Duodenal mucosa (tissue), 2 donors: ENCODE data around the gene SEC24D.

Experiments used
- H3K27ac ChIP-seq: one replicate; pipeline ENCODE4 v1.7.0; 2013; ENCODE audit warnings: low read depth, low read length
- H3K27me3 ChIP-seq, 2 donors: one replicate each; pipeline ENCODE4 v1.7.0; 2013; ENCODE audit warnings: low read length in 2 of 2, control low read depth in 1 of 2; ENCODE audit not compliant: insufficient read depth in 2 of 2, control insufficient read depth in 1 of 2
- H3K36me3 ChIP-seq, 2 donors: one replicate each; pipeline ENCODE4 v1.7.0; 2013; ENCODE audit warnings: low read length in 2 of 2, control low read depth in 1 of 2; ENCODE audit not compliant: insufficient read depth in 2 of 2, control insufficient read depth in 1 of 2
- H3K4me1 ChIP-seq, 2 donors: one replicate each; pipeline ENCODE4 v1.7.0; 2013; ENCODE audit warnings: low read length in 2 of 2, control low read depth in 1 of 2; ENCODE audit not compliant: insufficient read depth in 2 of 2, control insufficient read depth in 1 of 2
- H3K4me3 ChIP-seq, 2 donors: one replicate each; pipeline ENCODE4 v1.7.0; 2013; ENCODE audit warnings: low read length in 2 of 2, low read depth in 1 of 2
- H3K9ac ChIP-seq, 2 donors: one replicate each; pipeline ENCODE4 v1.7.0; 2013; ENCODE audit warnings: low read length in 2 of 2, low read depth in 1 of 2
- H3K9me3 ChIP-seq, 2 donors: one replicate each; pipeline ENCODE4 v1.7.0; 2013; ENCODE audit warnings: low read length in 2 of 2, control low read depth in 1 of 2; ENCODE audit not compliant: control insufficient read depth in 1 of 2

Gene SEC24D

DNA sequence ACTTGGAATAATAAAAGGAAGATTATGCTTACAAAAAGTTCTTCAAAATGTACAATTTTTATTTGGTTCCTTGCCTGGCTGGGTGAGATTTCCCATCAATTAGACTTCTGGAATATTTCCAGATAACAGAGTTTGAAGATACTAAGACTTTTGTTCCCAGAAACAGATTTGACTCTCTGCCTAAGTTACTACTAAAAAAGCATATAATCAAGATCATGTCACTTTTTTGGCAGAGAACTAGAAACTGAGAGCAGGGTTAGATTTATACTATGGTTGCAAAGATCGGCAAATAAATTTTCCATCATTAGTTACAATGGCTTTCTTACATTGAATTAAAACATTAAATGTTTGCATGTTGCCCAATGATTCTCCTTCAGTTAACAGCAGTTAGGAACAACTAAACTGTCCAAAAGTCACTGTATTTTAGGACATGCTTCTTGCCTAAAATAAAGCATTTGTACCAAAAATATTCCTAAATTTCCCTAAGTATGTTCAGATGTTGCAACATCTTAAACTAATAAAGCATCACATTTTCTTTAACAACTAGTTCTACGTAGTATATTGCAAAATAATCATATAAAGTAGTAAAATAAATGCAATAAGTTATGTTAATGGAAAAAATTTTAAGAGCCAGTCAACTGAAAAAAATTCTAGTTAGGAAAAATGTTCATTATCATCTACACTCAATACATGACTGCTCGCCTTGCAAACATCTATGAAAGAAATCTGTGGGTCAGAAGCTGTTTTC lies 73.0 kb downstream of the SEC24D start:
- Histone ChIP-seq H3K4me1 (peaks cover 10 to 16% of the 10 kb centered on the region in 2 donors), H3K4me3 (no peak overlapping the region), H3K9me3 (no peaks in the 10 kb centered on the region), H3K27me3 (no peaks in the 10 kb centered on the region), H3K36me3 (peaks cover 28 to 57% of the 10 kb centered on the region in 2 donors), H3K27ac (no peak overlapping the region), H3K9ac (no peak overlapping the region)

DNA sequence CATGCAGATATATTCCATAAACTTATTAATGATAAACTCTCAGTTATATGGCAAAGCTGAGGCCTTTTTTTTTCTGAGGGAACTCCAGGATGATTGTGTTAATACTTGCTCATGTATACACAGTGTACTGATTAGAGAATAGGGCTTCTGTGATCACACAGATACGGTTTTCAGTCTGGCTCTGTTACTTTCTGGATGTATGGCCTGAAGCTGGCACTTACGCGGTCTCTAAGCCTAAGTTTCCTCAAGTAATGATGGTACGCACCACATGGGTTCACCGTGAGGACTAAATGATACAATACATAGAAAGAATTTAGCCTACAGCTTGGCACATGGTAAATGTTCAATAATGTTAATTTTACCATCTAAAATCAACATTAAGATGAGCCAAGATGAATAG lies 73.8 kb downstream of the SEC24D start:
- Histone ChIP-seq H3K9me3 (no peaks in the 10 kb centered on the region), H3K27me3 (no peaks in the 10 kb centered on the region), H3K36me3 (peaks cover 26 to 56% of the 10 kb centered on the region in 2 donors), H3K4me1 (peaks cover 10 to 16% of the 10 kb centered on the region in 2 donors), H3K9ac (no peak overlapping the region), H3K27ac (no peak overlapping the region), H3K4me3 (no peak overlapping the region)

DNA sequence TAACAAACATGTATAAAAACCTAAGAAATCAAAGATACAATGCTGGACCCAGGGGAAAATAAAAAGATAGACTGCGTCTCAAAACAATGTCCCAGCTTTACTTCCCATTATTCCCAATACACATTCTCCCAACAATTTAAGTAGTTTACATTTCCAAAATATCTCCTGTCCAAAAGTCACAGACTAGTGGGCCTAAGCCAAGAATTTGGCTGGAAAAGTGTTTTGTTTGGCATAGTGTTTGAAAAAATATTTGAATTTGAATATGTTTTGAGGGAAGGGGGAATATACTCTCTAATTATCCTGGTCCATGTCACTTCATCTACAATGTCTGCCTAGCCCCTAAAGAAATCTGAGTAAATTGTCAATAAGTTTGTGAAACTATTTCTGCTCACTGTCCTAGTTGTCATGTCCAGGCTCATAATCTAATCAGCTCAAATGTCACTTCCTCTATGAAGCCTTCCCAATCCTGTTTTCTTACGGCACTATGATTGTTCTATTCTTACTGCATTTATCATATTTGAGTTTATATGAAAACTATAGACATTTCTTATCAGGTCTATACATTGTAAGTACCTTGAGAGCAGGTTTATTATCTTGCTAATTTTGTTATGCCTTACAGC lies 74.4 kb downstream of the SEC24D start:
- no peak overlapping the region for H3K27ac ChIP-seq
- H3K27me3 ChIP-seq: no peaks in the 10 kb centered on the region
- H3K36me3 ChIP-seq: peaks cover 20 to 52% of the 10 kb centered on the region in 2 donors
- no peak overlapping the region for H3K9ac ChIP-seq
- no peaks in the 10 kb centered on the region for H3K9me3 ChIP-seq
- no peak overlapping the region for H3K4me3 ChIP-seq
- peaks cover 10 to 17% of the 10 kb centered on the region in 2 donors for H3K4me1 ChIP-seq

DNA sequence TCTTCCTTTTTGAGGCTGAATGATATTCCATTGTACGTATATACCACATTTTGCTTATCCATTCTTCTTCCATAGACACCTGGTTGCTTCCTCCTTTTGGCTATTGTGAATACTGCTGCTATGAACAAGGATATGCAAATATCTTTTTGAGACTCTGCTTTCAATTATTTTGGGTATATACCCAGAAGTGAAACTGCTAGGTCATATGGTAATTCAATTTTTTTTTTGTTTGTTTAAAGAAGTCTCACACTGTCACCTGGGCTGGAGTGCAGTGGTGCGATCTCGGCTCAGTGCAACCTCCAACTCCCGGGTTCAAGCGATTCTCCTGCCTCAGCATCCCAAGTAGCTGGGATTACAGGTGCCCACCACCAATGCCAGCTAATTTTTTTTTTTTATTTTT lies 75.4 kb downstream of the SEC24D start:
- no peak overlapping the region for H3K4me3 ChIP-seq
- no peak overlapping the region for H3K9ac ChIP-seq
- peaks cover 10 to 23% of the 10 kb centered on the region in 2 donors for H3K4me1 ChIP-seq
- H3K27ac ChIP-seq: no peak overlapping the region
- H3K9me3 ChIP-seq: no peaks in the 10 kb centered on the region
- no peaks in the 10 kb centered on the region for H3K27me3 ChIP-seq
- peaks cover 15 to 45% of the 10 kb centered on the region in 2 donors for H3K36me3 ChIP-seq

DNA sequence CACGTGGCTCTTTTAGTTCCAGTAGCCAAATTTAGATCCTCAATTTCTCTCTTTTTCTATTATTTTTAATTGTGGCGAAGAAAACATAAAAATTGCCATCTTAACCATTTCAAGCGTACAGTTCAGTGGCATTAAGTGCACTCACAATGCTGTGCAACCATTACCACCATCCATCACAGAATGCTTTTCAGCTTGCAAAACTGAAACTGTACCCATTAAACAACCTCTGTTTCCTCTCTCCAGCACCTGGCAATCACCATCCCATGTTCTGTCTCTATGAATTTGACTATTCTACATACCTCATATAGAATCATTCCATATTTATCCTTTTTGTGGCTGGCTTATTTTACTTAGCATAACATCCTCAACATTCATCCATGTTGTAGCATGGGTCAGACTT lies 75.8 kb downstream of the SEC24D start:
- no peak overlapping the region for H3K27ac ChIP-seq
- peaks cover 10 to 26% of the 10 kb centered on the region in 2 donors for H3K4me1 ChIP-seq
- H3K9me3 ChIP-seq: no peaks in the 10 kb centered on the region

DNA sequence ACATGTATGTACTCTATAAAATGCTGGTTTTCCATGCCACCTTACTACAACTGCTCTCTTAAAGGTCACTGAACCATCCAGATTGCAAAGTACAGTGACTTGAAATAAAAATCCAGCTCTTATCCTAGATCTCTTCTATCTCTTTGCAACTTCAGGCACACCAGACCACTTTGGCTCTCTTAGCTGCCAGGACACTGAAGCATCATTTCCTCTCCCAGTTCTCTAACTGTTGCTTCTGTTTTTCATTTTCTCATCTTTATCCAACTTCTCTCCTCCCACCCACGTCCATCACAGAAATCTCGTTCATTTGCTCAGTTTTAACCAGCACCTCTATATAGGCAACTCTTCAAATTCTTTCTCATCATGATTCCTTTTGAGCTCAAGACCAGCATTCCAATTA lies 76.4 kb downstream of the SEC24D start:
- Histone ChIP-seq H3K36me3 (peaks cover 12 to 43% of the 10 kb centered on the region in 2 donors), H3K4me1 (peaks cover 10 to 26% of the 10 kb centered on the region in 2 donors), H3K9me3 (no peaks in the 10 kb centered on the region), H3K27ac (no peak overlapping the region), H3K4me3 (no peak overlapping the region), H3K27me3 (no peaks in the 10 kb centered on the region), H3K9ac (no peak overlapping the region)

More for the DNA sequence above, 75.8 kb downstream of the SEC24D start:
- Histone ChIP-seq H3K4me3 (no peak overlapping the region), H3K27me3 (no peaks in the 10 kb centered on the region), H3K36me3 (peaks cover 15 to 45% of the 10 kb centered on the region in 2 donors), H3K9ac (no peak overlapping the region)

DNA sequence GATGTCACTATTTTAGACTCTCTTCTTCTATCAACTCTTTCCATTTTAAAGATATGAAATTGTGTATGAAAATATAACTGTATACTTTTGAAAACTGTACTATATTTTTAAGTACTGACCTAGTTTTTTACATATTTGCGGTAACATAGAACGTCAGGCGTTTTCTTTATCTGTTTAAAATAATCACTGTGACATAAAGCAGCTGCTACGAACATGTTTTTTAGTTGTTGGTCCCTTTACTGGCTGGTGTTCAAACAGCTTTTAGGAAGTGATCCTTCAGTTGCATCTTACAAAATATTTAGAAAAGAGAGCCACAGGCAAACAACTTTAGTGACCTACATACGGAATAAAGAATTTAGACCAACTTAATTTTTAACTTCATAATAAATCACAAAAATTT lies 77.6 kb downstream of the SEC24D start:
- no peak overlapping the region for H3K4me3 ChIP-seq
- H3K36me3 ChIP-seq: peaks cover 5 to 35% of the 10 kb centered on the region in 2 donors
- no peaks in the 10 kb centered on the region for H3K9me3 ChIP-seq
- H3K4me1 ChIP-seq: peaks cover 10 to 26% of the 10 kb centered on the region in 2 donors
- no peak overlapping the region for H3K9ac ChIP-seq
- H3K27me3 ChIP-seq: no peaks in the 10 kb centered on the region
- H3K27ac ChIP-seq: no peak overlapping the region

DNA sequence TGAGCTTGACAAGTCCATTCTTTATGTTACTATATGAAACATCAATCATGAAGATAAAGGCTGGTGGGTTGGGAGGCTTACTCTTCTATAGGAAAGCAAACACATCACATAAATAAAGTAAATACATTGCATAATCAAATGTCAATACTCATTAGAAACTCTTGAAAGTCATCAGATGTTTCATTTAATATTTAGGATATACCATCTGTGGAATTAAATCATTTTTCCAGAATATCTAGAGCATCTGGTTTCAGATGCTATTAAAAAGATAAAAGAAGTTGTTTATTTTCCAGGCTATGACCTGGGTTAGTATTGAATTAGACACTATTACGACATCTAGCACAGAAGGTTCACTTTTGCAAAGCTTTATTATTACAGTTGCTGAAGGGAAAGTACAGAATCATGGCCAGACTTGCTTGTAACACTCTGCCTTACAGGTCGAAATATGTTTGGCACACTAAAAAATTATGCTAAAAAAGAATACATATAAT lies 78.1 kb downstream of the SEC24D start:
- Histone ChIP-seq H3K9ac (no peak overlapping the region), H3K27ac (peak overlapping the region; percentile 22)

DNA sequence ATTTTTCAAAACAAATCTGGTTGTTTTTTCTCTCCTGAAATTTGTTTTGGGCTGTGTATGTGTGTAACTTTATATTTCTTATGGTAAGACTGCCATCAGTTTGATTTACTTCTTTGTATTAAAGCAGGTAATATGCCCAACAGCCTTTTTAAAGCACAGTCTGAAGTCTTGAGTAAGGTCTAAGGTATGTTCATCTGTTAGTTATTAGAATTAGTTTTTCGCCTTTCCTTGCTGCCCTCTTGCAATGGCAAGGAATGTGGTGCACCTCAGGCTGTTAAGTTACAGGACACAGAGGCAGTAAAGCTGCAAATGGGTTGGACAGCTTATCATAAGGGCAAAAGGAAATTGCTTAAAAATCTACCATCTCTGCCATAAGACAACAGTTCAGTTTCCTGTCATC lies 79.0 kb downstream of the SEC24D start:
- no peaks in the 10 kb centered on the region for H3K9me3 ChIP-seq
- no peak overlapping the region for H3K27ac ChIP-seq
- H3K27me3 ChIP-seq: no peaks in the 10 kb centered on the region
- no peak overlapping the region for H3K9ac ChIP-seq
- no peak overlapping the region for H3K4me3 ChIP-seq
- H3K36me3 ChIP-seq: peaks cover 4 to 34% of the 10 kb centered on the region in 2 donors
- peaks cover 10 to 26% of the 10 kb centered on the region in 2 donors for H3K4me1 ChIP-seq

More for the DNA sequence above, 78.1 kb downstream of the SEC24D start:
- Histone ChIP-seq H3K4me3 (no peak overlapping the region), H3K9me3 (no peaks in the 10 kb centered on the region), H3K36me3 (peaks cover 5 to 35% of the 10 kb centered on the region in 2 donors), H3K4me1 (peaks cover 10 to 26% of the 10 kb centered on the region in 2 donors), H3K27me3 (no peaks in the 10 kb centered on the region)

DNA sequence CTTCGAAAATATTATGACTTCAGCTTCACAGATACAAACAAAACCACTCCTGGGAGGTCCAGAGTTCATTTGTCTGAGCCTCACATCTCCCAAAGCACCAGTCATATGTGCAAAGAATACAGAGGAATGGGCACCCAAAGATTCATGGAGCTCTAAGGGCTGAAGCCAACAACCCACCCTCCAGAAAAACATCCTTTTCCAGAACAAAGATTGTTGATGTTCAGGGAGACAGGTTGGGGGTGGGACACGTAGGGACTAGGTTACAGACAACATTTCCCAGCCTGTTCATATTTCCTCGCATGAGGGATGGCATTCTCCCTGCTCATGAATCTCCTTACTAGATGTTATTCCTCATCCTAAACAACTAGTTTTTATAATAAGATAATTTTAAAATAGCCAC lies 79.5 kb downstream of the SEC24D start:
- H3K27ac ChIP-seq: no peak overlapping the region
- H3K36me3 ChIP-seq: peaks cover 8 to 36% of the 10 kb centered on the region in 2 donors

More for the DNA sequence above, 79.5 kb downstream of the SEC24D start:
- no peak overlapping the region for H3K4me3 ChIP-seq
- H3K9ac ChIP-seq: no peak overlapping the region
- no peaks in the 10 kb centered on the region for H3K27me3 ChIP-seq
- H3K4me1 ChIP-seq: peaks cover 10 to 26% of the 10 kb centered on the region in 2 donors
- H3K9me3 ChIP-seq: no peaks in the 10 kb centered on the region
